H1 (cell line): Measurements from ENCODE around the gene BRD9.

Experiments used
- CTCF ChIP-seq, 3 experiments: IDR thresholded peaks; 1 replicate in 2 of 3; 2 replicates in 1 of 3; pipeline versions ENCODE4 v1.5.1 to v1.6.1; 2011; ENCODE audit warnings: low read length in 3 of 3, mild to moderate bottlenecking in 3 of 3, inconsistent platforms in 2 of 3, low read depth in 1 of 3, moderate library complexity in 1 of 3; ENCODE audit not compliant: insufficient read depth in 1 of 3; ENCODE audit errors: control extremely low read depth in 1 of 3
- EP300 ChIP-seq, 2 experiments: IDR thresholded peaks; 1 replicate in 1 of 2; 2 replicates in 1 of 2; pipeline ENCODE4 v1.6.1; 2011 to 2012; ENCODE audit warnings: low read depth in 2 of 2, low read length in 2 of 2, mild to moderate bottlenecking in 2 of 2, borderline replicate concordance in 1 of 2, inconsistent platforms in 1 of 2, moderate library complexity in 1 of 2
- JUND ChIP-seq: IDR thresholded peaks from 2 replicates; pipeline ENCODE4 v1.6.1; 2011; ENCODE audit warnings: mild to moderate bottlenecking, improper control_type of control experiment, low read length
- SP2 ChIP-seq: IDR thresholded peaks from 2 replicates; pipeline ENCODE4 v1.6.1; 2012; ENCODE audit warnings: mild to moderate bottlenecking, low read length, inconsistent platforms

- TF ChIP-seq CTCF (IDR thresholded peaks at IDR 0.05; ENCODE audit: control extremely low read depth in 1 of 3, insufficient read depth in 1 of 3, low read depth in 1 of 3, low read length in 3 of 3) = no peak
- no peak for TF ChIP-seq EP300 (IDR thresholded peaks at IDR 0.05; ENCODE audit: borderline replicate concordance in 1 of 2, low read depth in 2 of 2, low read length in 2 of 2)
- no peak for TF ChIP-seq JUND
- no peak for TF ChIP-seq SP2
Measured at GRCh38 chr5:891837-892393, 686 bp downstream of the BRD9 start.
